ENCODE measurements around the gene UGT1A3.

The UGT1A3 gene

DNA sequence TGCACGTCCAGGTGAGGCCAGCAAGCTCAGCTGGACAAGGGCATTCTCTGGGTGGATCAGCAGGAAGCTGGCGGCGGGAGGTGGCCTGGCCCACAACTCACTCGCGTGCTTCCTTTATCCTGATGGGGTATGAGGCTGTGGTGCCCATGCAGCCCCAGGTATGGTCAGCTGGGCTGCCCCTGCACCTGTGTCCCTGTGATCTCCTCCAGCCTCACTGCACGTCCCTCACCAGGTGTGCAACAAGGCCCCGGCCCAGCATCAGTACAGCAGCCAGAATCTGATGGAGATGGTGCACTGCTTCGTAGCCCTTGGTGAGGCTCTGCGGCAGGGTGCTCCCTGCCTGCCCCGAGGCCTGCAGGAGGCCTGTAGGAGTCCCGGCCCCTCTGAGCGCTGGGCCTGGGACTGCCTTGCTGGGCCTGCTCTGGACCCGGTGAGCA, 66.9 kb downstream of the UGT1A3 start:
- DNase-seq (ENCODE audit: low read depth): no peak

DNA sequence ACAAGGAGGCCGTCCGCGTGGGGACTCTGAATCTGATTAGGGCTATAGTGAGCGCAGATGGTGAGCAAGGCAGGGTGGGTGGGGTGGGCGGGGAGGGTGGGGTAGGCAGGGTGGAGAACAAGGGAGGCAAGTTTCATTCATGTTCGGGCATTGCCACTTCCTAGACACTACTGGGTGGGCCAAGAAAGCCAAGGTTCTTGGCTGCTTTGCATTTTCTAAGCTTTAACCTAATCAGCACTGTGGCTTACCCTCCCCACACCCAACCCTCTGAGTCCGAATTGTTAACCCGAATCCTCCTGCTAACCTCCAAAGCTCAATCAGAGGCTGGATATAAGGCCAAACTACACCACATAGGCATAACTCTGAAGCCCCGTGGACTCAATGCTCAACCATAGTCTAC, 67.4 kb downstream of the UGT1A3 start:
- DNase-seq (ENCODE audit: low read depth): no peak

DNA sequence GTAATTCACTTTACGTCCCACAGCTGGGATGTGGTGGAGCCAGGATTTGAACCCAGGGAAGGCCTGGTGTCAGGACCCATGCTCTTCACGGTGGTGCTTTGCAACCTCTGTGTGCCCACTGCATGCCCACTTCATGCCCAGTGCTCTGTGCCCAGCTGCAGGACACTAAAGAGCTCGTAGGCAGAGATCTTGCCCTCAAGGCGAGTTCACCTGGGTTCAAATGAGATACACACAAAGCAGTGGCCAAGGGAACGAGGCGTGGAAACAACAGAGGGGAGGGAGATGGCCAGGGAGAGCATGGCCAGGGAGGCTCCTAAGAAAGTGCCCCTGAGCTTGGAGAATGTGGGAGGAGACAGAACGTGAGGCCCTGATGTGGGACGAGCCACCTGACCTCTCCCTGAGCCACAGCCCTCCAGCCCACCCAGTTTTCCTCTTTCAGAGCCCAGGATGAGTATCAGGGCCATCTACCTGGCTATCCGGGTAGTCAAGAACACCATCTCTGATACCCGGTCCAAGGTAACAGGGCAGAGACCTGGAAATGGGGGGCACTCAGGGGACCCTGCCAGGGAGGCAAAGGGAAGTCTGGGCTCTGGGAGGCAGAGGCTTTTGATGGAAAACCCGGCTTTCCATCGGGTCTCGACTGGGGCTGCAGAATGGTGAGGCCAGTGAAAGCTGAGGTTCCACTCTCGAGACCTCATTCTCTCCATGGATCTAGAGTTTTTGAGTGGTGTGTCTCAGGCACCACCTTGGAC, 69.7 kb downstream of the UGT1A3 start:
- DNase-seq (ENCODE audit: low read depth): no peak

DNA sequence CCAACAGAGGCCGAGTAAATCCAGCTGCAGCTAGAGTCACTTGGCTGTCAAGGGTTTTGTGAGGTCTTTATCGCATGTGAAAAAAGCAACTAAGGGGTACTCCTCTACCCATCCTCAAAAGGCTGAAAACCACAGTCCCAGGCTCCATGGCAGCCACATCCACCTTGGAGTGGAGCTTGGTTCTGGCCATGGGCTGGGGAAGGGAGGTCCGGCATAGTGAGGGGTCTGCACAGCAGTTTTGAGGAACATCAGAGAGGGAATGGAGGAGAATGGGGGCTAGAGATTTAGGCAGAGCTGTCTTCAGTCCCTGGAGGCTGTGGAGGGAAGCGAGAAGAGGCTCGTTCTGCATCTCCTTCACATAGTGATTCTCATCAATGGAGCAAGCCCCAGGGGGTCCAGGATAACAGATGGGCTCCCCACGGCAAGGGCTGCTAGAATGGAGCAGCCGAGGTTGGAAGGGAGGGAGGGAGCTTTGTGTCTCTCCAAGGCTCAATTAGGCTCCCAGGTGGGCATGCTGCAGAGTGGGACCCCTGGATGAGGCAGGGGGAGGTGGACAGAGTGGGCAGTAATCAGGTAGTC, 70.3 kb downstream of the UGT1A3 start:
- DNase-seq (ENCODE audit: low read depth): no peak

DNA sequence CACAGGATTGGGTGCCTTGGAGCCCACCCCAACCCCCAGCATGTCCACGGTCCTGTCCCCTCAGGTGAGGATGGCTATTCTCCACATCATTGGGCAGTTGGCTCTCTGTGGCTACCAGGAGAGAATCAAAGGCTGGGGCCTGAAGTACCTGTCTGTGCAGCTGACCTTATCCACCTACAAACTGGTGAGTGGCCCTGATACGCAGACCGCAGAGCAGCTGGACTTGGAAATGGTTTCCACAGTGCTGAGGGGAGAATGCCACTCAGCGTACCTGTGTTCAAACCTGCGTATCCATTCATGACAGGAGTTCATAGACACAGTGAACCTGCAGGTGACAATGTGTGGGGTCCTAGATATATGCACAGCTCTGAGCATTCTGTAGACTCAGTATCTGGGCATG, 70.9 kb downstream of the UGT1A3 start:
- DNase-seq (ENCODE audit: low read depth): no peak

DNA sequence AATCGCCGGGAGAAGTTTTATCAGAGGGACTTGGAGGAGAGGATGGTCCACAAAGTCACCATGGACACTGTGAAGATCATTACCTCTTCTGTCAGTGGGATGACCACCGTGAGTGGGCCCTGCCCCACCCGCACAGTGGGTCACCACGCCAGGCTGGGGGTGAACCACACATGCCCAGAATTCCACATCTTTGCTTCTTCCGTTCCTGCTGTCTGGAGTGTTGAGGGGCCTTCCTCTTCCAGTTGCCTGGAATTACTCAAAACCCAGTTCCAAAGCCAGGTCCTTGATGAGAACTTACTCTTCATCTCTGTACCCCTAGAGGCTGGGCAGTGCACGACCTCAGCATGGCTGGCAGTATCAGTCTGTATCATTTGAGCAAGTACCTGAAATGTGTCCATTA, 71.4 kb downstream of the UGT1A3 start:
- no peak for DNase-seq (ENCODE audit: low read depth)

DNA sequence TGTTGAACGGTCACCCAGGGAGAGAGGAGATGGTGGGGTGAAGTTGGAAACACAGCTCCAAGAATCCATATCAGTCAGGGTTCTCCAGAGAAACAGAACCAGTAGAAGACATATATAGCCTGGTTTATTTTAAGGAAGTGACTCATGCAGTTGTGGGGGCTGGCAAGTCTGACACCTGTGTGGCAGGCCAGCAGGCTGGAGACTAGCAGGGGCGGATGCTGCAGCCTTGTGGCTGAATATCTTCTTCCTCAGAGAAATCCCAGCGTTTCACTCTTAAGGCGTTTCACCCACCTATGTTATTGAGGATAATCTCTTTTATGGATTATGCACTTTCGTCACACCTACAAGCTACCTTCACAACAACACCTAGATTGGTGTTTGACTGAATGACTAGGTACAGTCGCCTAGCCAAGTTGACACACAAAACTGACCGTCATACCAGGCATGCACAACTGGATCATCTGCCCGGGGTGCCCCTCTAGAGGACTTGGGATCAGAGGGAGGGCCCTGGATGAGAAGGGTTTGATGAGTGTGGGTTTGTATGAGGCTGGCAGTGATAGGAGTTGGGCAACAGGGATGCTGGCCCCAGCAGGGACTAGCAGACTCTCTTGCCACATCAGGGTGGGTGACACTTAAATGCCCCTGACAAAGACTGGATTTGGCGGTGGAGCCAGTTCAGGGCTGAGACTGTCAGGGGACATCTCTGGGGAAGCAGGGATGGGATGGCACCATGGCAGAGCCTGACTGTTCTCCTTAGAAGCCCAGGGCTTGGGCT, 72.7 kb downstream of the UGT1A3 start:
- DNase-seq (ENCODE audit: low read depth): no peak

DNA sequence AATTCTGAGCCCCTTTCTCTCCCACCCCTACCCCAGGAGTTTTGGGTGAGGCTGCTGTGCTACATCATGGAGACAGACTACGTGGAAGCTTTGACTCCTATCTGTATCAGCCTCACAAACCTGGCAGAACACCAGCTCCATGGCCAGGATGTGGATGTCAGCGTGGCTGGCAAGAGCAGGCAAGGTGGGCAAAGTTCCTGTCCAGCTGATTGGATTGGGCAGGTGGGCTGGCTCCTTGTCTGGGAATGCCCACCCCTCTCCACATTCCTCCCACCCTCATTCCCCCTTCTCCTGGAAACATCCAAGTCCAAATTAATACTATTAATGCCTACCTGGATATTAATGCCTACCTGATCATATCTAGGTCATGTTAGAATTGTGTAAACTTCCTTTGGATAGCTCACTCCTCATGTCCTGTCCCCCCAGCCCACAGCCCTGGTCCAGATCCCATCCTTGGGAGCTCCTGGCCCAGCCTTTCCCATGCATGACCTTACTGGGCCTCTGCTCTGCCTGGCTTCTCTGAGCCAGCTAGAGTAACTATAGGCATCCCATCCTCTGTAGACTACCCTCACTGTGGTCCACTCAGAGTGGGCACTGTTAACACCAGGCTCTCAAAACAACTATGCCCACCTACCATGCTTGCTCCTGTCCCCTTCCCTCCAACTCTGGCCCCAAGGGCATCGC, 73.4 kb downstream of the UGT1A3 start:
- DNase-seq (ENCODE audit: low read depth): no peak

DNA sequence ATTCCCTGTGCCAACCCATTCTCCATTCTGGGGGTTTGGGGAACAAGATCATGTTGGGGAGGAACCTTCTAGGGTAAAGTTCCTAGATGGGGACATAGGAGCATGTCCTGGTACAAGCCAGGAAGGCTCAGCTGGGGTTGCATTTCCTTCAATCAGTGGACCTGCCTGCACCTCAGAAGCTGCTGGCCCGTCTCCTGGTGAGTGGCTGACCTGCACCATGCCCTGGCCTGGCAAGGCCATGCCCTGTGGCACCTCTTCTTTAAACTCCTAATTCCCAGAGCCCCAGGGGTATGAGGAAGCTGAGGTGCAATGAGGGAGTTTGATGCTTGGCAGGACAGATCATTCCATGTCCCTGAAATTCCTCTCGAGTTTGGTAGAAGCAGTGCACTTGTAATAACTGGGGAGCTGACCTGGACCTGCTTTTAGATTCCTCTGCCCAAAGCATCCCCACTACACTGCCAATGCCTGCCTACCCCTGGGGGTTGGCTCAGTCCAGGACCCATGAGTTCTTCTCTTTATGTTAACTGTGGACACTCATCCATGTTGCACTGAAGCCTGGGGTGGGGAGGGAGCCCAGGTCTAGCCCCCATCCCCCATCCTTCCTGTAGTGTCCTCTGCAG, 74.6 kb downstream of the UGT1A3 start:
- DNase-seq (ENCODE audit: low read depth): no peak

DNA sequence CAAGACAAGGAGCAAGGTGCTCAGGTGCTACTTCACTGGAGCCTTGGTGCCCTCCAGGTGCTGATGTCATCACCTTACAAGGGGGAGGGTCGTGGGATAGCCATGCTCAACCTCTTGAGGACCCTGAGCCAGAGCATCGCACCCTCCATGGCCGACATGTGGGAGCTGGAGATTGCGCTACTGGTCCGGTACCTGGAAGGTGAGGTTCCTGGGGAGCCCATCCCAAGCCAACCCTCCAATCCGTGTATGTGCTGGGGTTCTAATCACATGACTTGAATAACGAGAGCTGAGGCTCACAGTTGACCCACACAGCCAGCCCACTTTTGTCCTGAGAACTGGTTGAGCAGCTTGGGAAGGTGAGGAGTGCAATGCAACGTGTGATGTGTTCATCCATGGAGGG, 75.2 kb downstream of the UGT1A3 start:
- no peak for DNase-seq (ENCODE audit: low read depth)

DNA sequence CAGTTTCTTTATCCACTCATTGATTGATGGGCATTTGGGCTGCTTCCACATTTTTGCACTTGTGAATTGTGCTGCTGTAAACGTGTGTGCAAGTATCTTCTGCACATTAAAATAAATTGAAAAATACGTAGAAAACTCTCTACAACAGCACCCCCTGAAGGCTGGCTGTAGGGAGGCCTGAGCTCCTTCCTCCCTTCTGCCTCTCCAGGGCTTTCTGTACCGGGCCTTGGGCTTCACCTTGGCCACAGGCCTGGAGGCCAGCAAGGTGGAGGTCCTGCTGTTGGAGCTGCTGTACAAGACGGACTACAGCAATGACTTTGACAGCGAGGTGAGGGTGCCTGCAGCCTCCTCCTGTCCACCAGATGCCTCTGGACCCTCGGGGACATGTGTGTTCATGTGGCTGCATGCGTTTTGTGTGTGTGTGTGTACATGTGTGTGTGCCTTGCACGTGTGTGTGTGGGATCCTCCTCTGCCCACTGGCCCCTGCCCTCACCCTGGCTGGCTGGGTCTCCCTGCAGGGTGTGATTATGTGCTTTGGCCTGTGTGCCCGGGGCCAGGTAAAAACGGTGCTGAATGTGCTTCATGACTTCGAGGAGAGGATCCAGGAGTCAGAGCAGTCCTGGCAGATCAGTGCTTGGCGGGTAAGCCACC, 78.5 kb downstream of the UGT1A3 start:
- no peak for DNase-seq (ENCODE audit: low read depth)

DNA sequence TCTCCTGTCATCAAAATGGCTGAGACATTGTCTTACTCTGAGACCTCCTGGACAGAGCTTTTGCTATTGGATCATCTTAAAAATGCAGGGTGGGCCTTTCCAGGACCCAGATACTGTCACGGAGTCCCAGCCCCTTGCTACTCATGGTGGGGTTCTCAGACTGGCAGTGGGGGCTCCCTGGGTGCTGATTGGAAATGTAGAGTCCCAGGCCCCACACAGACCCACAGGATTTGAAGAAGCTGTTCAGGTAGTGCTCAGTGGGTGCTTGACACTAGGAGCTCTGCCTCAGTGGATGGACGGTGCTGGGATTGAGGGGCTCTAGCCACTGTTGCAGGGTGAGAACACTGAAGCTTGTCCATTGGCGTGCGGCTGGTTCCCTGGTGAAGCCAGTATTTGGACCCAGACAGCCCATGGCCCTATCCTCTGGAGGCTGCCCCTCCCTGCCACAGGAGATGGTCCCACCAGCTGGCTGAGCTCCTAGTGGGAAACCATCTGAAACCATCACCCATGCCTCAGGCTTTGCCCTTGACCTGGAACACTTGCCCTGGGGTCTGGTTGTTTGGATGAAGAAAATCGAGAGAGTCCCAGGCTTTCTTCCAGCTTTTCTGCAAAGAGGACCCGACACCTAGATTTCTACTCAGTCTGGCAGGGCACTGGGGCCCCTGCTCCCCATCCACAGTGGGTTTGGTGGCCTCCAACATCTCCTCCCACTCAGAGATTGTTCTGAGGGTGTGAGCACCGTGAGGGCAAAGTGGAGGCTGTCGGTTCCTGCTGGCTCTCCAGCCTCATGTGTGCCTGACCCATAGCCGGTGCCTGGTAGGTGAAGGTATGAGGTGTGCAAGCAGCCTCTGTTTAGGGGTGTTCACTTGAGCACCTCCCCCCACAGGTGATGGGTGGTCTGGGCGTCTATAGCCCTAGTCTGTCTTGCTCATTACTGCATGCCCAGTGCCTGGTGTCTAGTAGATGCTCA, 79.4 kb downstream of the UGT1A3 start:
- DNase-seq (ENCODE audit: low read depth): no peak

DNA sequence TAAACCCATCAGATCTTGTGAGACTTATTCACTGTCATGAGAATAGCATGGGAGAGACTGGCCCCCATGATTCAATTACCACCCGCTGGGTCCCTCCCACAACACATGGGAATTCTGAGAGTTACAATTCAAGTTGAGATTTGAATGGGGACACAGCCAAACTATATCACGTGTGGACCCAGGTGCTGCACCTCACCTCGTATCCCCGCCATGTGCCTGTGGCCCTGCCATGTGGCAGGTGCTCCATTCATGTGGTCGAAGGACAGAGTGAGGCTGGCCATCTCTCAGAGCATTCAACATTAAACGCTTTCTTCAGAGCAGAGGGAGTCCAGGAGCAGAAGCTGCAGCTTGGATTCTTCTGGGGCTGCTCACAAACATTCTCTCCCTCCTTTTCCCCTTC, 81.5 kb downstream of the UGT1A3 start:
- no peak for DNase-seq (ENCODE audit: low read depth)

DNA sequence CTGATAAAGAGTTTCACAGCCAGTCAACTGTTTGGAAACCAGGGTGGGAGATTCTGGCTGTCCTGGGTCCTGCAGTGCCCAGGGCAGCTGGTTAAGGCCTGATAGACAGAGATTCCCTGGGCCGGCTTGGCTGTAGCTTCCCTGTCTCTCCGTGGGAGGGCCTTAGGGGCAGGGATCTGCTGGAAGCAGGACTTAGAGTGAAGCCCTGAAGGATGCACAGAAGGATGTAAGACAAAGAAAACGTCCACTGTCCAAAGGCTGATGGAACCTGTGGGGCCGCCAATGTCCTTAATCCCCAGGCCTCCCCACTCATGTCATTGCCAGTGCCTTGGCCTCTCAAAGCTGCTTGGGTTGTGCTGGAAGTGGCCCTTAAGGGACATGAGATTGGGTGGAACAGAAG, 82.2 kb downstream of the UGT1A3 start:
- DNase-seq (ENCODE audit: low read depth): no peak

DNA sequence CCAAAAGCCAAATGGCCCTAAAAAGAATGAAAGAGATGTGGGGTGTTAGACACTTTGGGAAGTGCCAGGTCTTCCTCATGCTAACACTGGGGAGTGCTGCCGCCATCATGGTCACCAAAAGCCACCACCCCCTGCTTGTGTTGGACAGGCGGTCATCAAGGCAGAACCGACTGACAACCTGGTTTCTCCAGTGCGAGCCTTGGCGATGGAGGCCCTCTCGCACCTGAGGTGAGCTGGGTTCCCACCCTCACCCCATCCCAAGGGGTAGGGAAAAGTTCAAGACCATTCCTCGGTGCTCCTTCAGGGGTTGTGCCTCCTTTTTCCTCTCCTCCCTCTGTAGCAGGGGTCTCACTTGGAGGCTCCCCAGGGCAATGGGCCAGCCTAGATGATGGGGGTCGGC, 82.9 kb downstream of the UGT1A3 start:
- no peak for DNase-seq (ENCODE audit: low read depth)

DNA sequence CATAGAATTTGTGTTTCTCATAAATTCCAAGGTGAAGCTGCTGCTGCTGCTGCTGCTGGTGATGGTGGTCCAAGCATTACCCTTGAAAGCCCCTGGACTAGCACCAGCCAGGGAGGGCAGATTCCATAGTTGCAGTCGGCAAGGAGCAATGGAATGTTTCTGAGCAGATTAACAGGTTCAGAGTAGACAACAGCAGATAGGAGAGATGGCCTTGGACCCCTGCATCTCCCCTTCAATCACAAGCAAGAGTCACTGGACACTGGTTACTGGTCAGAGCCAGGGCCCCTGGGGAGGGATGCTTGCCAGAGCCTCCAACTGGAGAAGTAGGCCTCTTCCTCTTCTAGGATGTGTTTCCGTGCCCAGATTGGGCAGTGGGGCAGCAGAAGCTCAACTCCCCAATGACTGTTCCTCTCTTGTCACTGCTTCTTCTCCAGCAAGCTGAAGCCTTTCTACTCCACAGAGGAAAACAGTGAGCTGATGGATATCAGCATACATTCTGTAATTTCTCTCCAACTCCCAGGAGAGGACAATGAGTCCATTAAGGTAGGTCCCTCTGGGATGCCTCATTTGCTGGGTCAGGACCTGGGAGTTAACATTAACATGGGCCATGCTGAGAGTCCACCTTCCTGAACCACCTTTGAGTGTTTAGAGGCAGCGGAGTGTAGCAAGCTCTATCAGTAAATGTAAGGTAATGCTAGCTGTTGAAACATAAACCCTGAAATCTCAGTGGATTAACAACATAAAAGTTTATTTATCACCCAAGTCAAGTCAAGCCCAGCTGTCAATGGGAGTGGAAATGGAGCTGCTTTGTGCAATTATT, 84.6 kb downstream of the UGT1A3 start:
- no peak for DNase-seq (ENCODE audit: low read depth)

DNA sequence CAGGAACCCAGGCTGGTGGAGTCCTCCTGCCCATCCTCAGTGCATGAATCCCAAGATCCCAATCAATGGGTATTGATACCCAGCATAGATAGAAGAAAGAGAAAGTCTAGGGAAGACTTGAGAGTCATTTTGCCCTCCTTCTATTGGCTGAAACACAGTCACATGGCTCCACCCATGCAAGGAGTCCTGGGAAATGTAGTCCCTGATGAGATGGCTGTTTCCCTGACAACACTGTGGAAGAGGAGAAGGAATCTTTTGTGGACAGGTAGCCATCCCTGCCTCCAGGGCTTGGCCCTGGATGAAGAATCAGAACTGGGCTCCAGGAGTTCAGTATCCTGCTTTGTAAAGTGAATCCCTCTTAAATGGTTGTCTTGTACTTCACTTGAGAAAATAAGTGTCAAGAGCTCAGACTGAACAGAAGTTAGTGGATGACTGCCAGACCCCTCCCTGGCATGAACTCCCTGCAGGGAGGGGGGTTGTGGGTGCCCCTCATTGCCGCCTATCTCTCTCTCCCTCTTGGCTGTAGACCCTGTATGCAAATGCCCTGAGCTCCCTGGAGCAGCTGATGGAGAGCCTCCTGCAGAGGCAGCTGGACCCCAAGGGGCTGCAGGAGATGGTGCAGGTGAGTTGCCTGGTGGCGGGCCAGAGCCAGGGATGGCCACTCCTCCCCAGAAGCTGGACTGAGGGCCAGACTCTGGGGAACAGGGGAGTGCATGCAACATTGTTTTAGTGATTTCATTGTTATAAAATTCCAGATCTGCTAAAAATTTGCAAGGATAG, 85.4 kb downstream of the UGT1A3 start:
- DNase-seq (ENCODE audit: low read depth): no peak

DNA sequence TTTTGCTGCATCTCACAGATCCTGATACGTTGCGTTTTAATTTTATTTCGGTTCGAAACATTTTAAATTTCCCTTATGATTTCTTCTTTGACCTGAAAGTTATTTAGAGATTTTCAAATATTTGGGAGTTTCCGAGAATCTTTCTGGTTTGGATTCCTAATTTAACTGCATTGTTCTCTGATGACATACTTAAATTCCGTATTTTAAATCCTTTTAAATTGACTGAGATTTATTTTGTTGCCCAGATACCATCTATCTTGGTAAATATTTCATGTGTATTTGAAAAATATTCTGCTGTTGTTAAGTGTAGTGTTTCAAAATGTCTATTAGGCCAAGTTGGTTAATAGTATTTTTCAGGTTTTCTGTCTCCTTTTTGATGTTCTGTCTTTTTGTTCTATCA, 87.0 kb downstream of the UGT1A3 start:
- DNase-seq (ENCODE audit: low read depth): no peak

DNA sequence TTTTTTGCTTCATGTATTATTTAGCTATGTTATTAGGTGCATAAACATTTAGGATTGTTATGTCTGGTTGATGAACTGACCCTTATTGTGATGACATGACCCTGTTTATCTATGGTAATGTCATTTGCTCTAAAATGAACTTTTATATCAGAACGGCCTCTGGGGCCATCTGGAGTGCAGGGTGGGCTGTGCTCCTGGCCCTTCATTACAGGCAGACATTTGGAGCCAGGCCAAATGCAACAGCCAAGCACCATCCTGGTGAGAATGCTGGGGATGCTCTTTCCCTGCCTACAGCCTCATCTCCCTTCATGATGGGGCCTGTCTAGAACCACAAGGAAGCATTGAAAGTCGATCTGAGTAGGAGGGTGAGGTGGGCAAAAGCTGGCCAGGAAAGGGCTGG, 87.5 kb downstream of the UGT1A3 start:
- no peak for DNase-seq (ENCODE audit: low read depth)
